Activated naive CD8-positive, alpha-beta T cell treated with anti-CD3 and anti-CD28 coated beads for 36 hours (primary cell): Measurements from ENCODE around the gene LOC128125822.
A peak's percentile ranks its signal among the peaks of the same experiment; 100 is the strongest.

Experiments used
- DNase-seq: peaks from one replicate; pipeline ENCODE4 v3.0.0; 2021
- H3K27ac Mint-ChIP-seq: one replicate; pipeline ENCODE4 v1.8.0; 2022; ENCODE audit warnings: mild to moderate bottlenecking, moderate library complexity, mixed read lengths
- H3K27me3 Mint-ChIP-seq: one replicate; pipeline ENCODE4 v1.8.0; 2022; ENCODE audit warnings: mild to moderate bottlenecking, mixed read lengths
- H3K36me3 Mint-ChIP-seq: one replicate; pipeline ENCODE4 v1.8.0; 2021; ENCODE audit warnings: mild to moderate bottlenecking, mixed read lengths
- H3K4me1 Mint-ChIP-seq: one replicate; pipeline ENCODE4 v1.8.0; 2021; ENCODE audit warnings: mixed read lengths
- H3K4me3 Mint-ChIP-seq: one replicate; pipeline ENCODE4 v1.8.0; 2022; ENCODE audit warnings: mild to moderate bottlenecking, moderate library complexity, mixed read lengths
- H3K9me3 Mint-ChIP-seq: one replicate; pipeline ENCODE4 v1.8.0; 2022; ENCODE audit warnings: mixed read lengths

Gene LOC128125822

GRCh38 chr6:63567966-63568365 lies 4.3 kb upstream of the LOC128125822 start:
- Mint-ChIP-seq H3K9me3 (no peaks in the 10 kb centered on the region), H3K27ac (no peak overlapping the region), H3K27me3 (no peaks in the 10 kb centered on the region), H3K4me1 (peaks cover 10% of the 10 kb centered on the region), H3K36me3 (no peaks in the 10 kb centered on the region), H3K4me3 (no peak overlapping the region)
- DNase-seq = no peak

GRCh38 chr6:63571361-63572043 lies 778 bp upstream of the LOC128125822 start:
- Mint-ChIP-seq H3K27ac (peak overlapping the region; percentile 95), H3K27me3 (no peaks in the 10 kb centered on the region), H3K4me3 (peak overlapping the region; percentile 83), H3K36me3 (peaks cover 16% of the 10 kb centered on the region), H3K9me3 (no peaks in the 10 kb centered on the region), H3K4me1 (peaks cover 25% of the 10 kb centered on the region)
- peak; percentile 43 for DNase-seq

- no peak for DNase-seq
- no peaks in the 10 kb centered on the region for H3K27me3 Mint-ChIP-seq
- no peaks in the 10 kb centered on the region for H3K9me3 Mint-ChIP-seq
- peak overlapping the region; percentile 95 for H3K27ac Mint-ChIP-seq
- peaks cover 18% of the 10 kb centered on the region for H3K36me3 Mint-ChIP-seq
- H3K4me1 Mint-ChIP-seq = peaks cover 29% of the 10 kb centered on the region
- H3K4me3 Mint-ChIP-seq = peak overlapping the region; percentile 95
Measured at GRCh38 chr6:63572747-63573075, 431 bp downstream of the LOC128125822 start.

GRCh38 chr6:63573076-63573898 lies 1.0 kb downstream of the LOC128125822 start:
- Mint-ChIP-seq H3K27ac (peak overlapping the region; percentile 94), H3K4me3 (peak overlapping the region; percentile 95), H3K36me3 (peaks cover 18% of the 10 kb centered on the region), H3K27me3 (no peaks in the 10 kb centered on the region), H3K4me1 (peaks cover 29% of the 10 kb centered on the region), H3K9me3 (no peaks in the 10 kb centered on the region)
- DNase-seq = peak; percentile 67

GRCh38 chr6:63573899-63574553 lies 1.7 kb downstream of the LOC128125822 start:
- peak overlapping the region; percentile 94 for H3K27ac Mint-ChIP-seq
- H3K36me3 Mint-ChIP-seq = peaks cover 18% of the 10 kb centered on the region
- H3K4me1 Mint-ChIP-seq = peaks cover 29% of the 10 kb centered on the region
- peak; percentile 28 for DNase-seq
- H3K27me3 Mint-ChIP-seq = no peaks in the 10 kb centered on the region
- no peaks in the 10 kb centered on the region for H3K9me3 Mint-ChIP-seq
- peak overlapping the region; percentile 95 for H3K4me3 Mint-ChIP-seq

DNA sequence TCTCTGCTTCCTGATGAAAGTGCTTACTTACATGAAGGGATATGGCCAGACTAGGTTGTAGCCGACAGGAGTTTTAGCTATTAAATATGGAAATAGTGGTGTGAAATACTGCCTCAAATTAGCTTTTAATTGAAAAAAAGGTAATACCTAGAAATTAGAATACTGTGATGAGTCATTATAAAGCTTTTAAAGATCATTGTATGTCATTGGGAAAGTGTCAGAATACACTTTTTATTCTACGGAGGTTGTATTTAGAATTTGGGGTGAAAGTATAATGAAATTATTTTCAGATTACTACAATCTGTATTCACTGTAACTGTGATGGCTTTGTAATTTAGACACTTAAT lies 2.2 kb downstream of the LOC128125822 start:
- Mint-ChIP-seq H3K4me1 (peaks cover 29% of the 10 kb centered on the region), H3K9me3 (no peaks in the 10 kb centered on the region), H3K27me3 (no peaks in the 10 kb centered on the region), H3K4me3 (peak overlapping the region; percentile 95), H3K36me3 (peaks cover 18% of the 10 kb centered on the region), H3K27ac (peak overlapping the region; percentile 94)
- no peak for DNase-seq

DNA sequence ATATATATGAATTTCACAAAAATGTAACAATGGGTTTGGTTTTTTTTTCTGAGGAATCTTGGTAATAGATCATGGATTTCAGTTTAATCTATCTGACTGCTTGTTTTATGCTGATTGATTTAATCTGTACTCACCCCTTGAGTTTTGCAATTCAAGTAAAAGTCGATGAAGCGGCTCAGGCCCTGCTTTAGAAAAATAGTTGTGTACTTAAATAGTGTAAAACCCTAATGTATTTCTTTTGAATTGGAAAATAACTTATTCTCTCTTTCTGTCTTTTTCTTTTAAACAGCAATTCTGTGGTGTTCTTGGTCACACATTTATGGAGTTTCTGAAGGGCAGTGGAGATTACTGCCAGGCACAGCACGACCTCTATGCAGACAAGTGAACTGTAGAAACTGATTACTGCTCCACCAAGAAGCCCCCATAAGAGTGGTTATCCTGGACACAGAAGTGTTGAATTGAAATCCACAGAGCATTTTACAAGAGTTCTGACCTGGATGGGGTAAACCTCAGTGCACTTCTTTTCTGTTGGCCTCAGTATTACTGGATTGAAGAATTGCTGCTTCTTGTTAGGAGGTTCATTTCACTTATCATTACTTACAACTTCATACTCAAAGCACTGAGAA lies 4.0 kb downstream of the LOC128125822 start:
- no peaks in the 10 kb centered on the region for H3K27me3 Mint-ChIP-seq
- no peak overlapping the region for H3K27ac Mint-ChIP-seq
- H3K4me1 Mint-ChIP-seq = peaks cover 26% of the 10 kb centered on the region
- peaks cover 27% of the 10 kb centered on the region for H3K36me3 Mint-ChIP-seq
- DNase-seq = no peak
- H3K9me3 Mint-ChIP-seq = no peaks in the 10 kb centered on the region
- H3K4me3 Mint-ChIP-seq = peak overlapping the region; percentile 8

GRCh38 chr6:63576985-63577712 lies 4.9 kb downstream of the LOC128125822 start:
- peaks cover 31% of the 10 kb centered on the region for H3K36me3 Mint-ChIP-seq
- peaks cover 19% of the 10 kb centered on the region for H3K4me1 Mint-ChIP-seq
- H3K27ac Mint-ChIP-seq = no peak overlapping the region
- no peak for DNase-seq
- H3K9me3 Mint-ChIP-seq = no peaks in the 10 kb centered on the region
- no peak overlapping the region for H3K4me3 Mint-ChIP-seq
- no peaks in the 10 kb centered on the region for H3K27me3 Mint-ChIP-seq

DNA sequence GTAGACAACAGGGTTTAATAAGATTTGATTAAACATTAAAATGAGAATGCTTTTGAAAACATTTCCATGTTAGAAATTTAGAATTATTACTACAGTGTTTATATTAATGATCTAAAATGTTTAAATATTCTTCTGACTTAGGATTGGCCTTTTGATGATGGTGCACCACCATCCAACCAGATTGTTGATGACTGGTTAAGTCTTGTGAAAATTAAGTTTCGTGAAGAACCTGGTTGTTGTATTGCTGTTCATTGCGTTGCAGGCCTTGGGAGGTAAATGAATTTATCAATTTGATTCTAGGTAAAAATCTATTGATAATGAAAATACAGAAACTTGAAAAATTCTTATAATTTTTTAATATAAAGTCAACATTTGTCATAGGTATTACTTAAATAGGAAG lies 6.5 kb downstream of the LOC128125822 start:
- no peak for DNase-seq
- Mint-ChIP-seq H3K9me3 (no peaks in the 10 kb centered on the region), H3K27me3 (no peaks in the 10 kb centered on the region), H3K4me3 (no peak overlapping the region), H3K27ac (no peak overlapping the region), H3K4me1 (peaks cover 19% of the 10 kb centered on the region), H3K36me3 (peaks cover 34% of the 10 kb centered on the region)

DNA sequence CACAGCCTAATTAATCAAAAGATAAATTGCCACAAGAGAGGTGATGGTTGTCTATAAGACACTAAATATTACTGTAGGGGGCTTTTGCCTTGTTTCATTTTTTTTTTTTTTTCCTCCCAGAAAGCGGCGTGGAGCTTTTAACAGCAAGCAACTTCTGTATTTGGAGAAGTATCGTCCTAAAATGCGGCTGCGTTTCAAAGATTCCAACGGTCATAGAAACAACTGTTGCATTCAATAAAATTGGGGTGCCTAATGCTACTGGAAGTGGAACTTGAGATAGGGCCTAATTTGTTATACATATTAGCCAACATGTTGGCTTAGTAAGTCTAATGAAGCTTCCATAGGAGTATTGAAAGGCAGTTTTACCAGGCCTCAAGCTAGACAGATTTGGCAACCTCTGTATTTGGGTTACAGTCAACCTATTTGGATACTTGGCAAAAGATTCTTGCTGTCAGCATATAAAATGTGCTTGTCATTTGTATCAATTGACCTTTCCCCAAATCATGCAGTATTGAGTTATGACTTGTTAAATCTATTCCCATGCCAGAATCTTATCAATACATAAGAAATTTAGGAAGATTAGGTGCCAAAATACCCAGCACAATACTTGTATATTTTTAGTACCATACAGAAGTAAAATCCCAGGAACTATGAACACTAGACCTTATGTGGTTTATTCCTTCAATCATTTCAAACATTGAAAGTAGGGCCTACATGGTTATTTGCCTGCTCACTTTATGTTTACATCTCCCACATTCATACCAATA lies 7.8 kb downstream of the LOC128125822 start:
- Mint-ChIP-seq H3K36me3 (peaks cover 25% of the 10 kb centered on the region), H3K27ac (no peak overlapping the region), H3K9me3 (no peaks in the 10 kb centered on the region), H3K4me1 (peaks cover 11% of the 10 kb centered on the region), H3K27me3 (no peaks in the 10 kb centered on the region), H3K4me3 (no peak overlapping the region)
- no peak for DNase-seq

DNA sequence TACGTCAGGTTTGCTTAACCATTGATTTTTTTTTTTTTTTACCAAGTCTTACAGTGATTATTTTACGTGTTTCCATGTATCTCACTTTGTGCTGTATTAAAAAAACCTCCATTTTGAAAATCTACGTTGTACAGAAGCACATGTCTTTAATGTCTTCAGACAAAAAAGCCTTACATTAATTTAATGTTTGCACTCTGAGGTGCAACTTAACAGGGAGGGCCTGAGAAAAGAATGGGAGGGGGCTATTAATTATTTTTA lies 8.4 kb downstream of the LOC128125822 start:
- Mint-ChIP-seq H3K4me3 (no peak overlapping the region), H3K27me3 (no peaks in the 10 kb centered on the region), H3K36me3 (peaks cover 25% of the 10 kb centered on the region)

GRCh38 chr6:63581355-63582013 lies 9.2 kb downstream of the LOC128125822 start:
- Mint-ChIP-seq H3K4me3 (no peak overlapping the region), H3K36me3 (peaks cover 22% of the 10 kb centered on the region), H3K9me3 (no peaks in the 10 kb centered on the region), H3K4me1 (peaks cover 3% of the 10 kb centered on the region), H3K27me3 (no peaks in the 10 kb centered on the region), H3K27ac (no peak overlapping the region)
- DNase-seq = no peak

More for the DNA sequence above, 8.4 kb downstream of the LOC128125822 start:
- Mint-ChIP-seq H3K4me1 (peaks cover 9% of the 10 kb centered on the region), H3K9me3 (no peaks in the 10 kb centered on the region), H3K27ac (no peak overlapping the region)
- no peak for DNase-seq

DNA sequence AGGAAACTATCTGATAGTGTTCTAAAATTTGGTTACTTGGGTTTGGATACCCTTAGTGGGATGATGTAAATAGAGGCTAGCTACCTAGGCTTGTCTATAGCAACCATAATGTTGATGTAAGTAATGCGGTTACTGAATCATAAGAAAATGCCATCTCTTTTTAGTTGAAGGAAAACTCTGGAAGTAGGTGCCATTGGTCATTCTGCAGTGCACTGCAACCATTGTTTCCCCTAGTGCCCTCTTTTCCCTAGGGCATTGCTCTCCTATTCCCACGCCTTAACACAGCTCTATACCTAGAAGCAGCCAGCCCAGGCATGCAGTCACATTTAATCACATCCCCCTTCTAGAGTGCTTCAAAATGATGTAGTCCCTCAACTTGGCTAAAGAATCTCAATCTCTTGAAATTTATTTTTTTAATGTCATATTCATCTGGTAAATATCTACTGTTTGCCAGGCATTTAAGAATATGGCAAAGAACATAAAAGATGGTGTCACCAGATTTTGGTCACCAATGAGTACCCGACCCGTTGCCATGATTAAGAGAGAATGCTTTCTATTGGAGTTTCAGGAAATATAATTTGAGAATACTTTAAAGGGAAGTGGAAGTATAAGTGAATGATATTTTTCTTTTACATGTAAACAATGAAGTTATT lies 10.4 kb downstream of the LOC128125822 start:
- no peak overlapping the region for H3K27ac Mint-ChIP-seq

More for the DNA sequence above, 10.4 kb downstream of the LOC128125822 start:
- Mint-ChIP-seq H3K27me3 (peaks cover 4% of the 10 kb centered on the region), H3K4me1 (no peaks in the 10 kb centered on the region), H3K9me3 (no peaks in the 10 kb centered on the region), H3K36me3 (peaks cover 21% of the 10 kb centered on the region), H3K4me3 (no peak overlapping the region)
- DNase-seq = no peak
